EH (cell line): ENCODE data around the gene CABP4.
A peak's percentile ranks its signal among the peaks of the same experiment; 100 is the strongest.

Experiments
- DNase-seq: peaks from one replicate; pipeline ENCODE4 v3.0.0-alpha.2; 2015; ENCODE audit warnings: low read depth

The CABP4 gene

DNA sequence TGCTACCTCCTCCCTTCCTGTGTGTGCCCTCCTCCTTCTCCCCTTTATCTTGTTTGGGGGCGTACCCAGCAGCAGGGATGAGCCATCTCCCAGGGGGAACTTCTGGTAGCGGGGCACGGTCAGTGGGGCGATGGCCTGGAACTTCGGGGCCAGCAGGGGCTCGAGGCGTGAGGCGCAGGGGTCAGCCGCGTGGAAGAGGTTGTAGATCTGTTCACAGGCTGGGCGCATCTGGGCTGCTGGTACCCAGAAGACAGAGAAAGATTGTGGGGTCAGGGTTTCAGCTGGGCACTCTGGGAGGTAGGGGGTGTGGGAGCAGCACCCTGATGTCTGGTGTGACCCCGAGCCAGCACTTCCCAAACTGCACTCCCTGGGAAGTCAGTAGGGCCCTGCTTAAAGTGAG is 41.0 kb downstream of the CABP4 start:
- DNase-seq: no peak

DNA sequence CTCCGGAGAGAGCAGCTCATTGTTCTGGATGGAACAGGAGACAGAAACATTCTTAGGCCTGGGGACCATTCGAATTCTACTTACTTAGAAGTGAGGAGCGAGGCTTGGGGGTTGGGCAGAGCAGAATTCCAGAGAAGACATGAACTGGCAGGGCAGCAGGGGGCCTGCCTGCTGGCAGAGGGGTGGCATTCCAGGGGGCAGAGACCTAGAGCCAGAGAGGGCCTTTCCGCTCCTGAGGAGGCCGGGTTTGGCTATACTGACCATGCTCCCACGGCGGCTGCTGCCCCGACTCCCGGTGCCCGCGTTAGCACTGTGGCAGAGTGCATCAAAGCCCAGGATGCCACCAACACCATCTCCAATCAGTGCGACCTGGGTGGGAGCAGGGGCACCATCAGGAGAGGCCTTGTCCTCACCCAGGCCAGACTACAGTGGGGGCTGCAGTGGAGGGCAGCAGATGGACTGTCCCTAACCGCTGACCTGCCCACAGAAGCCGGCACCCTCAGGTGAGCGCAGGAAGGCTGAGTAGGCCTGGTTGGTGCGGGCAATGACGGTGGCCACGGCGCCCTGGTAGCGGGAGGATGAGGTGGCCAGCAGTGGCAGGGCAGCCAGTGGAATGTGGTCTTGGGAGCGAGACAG is 42.6 kb downstream of the CABP4 start:
- DNase-seq: no peak

DNA sequence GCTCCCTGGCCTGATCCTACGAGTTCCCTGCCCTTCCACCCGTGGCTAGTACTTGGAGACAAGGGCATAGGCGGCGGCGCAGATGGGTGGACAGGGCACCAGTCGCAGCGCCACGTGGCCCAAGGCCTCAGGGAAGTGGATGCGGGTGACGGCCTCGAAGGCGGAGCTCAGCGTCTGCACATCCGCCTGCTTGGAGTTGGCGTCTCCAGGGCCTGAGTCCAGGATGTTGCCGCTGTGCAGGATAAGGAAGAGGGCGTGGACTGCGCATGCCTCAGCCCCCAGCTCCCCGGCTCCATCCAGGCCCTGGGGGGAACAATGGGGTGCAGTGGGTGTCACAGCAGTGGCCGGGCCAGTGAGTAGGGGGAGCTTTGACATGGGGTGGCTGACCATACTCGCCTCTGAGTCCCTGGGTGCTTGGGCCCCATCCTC is 43.4 kb downstream of the CABP4 start:
- DNase-seq: no peak

DNA sequence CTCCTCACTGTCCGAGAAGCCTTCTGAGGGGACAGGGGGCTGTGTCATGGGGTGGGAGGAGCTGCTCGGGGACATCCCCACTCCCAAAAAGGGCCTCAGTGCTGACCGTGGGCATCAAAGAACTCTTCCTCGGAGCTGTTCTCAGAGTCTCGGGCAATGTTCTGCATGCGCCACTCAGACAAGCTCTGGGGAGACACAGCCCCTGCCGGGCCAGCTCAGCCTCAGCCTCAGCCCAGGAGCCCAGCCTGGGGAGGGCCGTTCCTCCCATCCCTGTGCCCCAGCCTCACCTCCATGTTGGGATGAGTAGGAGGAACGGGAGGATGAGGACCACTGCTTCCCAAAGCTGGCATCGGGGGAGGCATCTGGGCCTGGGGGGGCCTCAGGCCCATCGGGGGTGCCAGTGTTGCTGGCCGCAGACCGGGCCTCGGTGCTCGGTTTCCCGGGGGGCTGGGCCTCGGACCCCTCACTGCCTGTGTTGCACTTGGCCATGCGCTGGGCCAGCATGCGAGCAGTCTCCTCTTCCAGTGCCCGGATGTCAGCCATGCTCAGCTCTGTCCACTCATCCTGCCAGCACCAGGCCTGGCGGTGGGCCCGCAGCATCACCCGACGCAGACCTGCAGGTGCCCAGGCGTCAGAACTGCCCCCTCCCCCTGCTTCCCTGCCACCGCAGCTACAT is 44.8 kb downstream of the CABP4 start:
- no peak for DNase-seq

DNA sequence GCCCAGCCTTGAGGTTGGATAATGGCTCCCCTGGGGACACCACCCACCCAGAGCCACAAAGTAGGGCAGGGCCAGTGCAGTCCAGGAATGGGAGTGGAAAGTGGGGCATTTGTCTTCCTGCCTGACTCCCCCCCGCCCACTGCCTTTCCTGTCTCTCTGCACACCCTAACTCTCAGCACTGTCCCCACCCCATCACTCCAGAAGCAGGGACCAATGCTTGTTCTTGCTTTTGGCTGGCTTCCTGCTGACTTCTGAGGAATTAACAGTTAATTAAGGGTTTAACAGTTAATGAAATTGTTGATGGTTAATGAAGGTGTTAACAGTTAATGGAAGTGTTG is 45.3 kb downstream of the CABP4 start:
- no peak for DNase-seq

DNA sequence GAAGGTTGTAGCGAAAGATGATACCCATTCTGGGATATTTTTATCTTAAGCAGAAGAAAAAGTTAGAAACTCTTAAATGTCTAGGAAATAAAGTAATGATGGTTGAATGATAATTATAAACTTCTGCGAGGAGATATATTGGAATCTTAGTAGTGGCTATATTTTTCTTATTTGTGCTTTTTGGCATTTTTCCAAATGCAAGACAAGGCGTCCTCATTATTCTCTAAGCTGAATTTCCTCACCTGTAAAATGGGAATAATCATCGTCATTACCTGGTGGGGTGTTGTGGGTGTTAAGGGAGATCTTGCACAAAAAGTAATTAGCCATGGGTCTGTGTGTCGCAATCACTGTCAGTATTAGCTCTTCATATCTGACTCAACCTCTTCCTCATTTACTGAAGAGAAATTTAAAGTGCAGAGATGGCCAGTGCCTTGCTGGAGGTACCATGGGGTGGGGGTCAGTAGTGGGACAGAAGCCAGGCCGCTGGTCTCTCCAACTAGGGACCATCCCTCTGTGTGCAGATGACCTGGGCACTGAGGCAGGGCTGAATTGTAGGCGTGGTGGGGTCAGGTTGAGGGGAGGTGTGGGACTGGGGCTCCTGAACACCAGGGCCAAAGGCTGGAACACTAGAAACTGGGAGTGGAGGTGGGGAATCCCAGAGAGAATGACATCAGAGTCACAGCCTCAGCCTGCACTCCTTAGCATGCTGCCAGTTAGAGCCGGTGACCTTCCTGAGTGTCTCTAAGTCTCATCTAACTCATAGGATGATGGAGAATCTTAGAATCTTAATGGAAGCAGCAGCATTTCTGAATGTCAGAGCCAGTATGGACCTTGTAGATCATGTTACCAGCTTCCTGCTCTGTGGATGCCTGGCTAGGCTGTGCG is 45.9 kb downstream of the CABP4 start:
- no peak for DNase-seq

DNA sequence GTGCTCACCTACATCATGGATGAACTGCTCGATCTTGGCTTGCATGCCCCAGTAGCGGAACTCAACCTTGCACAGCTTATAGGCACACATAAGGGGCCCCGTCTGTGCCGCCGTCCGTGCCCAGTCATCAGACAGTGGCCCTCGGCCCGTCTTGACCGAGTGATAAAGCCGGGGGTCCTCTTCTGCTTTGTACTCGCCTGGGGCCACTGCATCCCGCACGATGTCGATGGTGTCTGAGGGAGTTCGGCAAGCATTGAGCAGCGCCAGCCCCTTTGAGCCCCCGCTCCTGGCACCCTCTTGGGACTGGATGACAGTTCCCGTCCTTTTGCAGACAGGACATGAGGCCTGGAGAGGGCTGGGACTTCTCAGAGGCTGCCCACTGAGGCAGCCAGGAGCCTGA is 46.7 kb downstream of the CABP4 start:
- no peak for DNase-seq

DNA sequence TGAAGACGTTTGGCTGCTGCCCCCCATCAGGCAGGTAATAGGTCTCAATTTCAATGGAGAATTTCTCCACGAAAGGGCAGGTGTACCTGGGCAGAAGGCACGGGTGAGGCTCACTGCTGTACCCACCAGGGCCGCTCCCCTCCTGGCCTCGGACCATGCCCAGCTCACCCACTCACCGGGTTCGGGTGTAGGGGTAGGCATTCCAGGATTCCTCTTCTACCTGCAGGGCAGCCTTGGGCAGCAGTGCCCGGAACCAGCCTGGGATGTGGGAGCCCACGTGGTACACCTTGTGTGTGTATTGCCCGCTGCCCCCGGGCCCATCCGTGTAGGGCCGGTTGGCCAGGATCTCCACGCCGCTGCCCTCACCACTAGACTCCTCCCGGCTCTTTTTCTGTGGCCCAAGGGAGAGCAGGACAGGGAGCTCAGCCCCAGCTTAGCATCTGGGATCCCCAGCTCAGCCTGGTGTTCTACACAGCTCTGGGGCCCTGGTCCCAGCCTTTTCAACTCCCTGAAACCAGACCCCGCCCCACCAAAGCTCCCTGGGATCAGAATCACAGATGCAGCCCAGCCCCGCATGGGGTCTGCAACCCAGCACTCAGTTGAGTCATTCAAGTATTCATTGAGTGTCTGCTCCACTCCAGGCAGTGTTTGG is 47.3 kb downstream of the CABP4 start:
- no peak for DNase-seq

DNA sequence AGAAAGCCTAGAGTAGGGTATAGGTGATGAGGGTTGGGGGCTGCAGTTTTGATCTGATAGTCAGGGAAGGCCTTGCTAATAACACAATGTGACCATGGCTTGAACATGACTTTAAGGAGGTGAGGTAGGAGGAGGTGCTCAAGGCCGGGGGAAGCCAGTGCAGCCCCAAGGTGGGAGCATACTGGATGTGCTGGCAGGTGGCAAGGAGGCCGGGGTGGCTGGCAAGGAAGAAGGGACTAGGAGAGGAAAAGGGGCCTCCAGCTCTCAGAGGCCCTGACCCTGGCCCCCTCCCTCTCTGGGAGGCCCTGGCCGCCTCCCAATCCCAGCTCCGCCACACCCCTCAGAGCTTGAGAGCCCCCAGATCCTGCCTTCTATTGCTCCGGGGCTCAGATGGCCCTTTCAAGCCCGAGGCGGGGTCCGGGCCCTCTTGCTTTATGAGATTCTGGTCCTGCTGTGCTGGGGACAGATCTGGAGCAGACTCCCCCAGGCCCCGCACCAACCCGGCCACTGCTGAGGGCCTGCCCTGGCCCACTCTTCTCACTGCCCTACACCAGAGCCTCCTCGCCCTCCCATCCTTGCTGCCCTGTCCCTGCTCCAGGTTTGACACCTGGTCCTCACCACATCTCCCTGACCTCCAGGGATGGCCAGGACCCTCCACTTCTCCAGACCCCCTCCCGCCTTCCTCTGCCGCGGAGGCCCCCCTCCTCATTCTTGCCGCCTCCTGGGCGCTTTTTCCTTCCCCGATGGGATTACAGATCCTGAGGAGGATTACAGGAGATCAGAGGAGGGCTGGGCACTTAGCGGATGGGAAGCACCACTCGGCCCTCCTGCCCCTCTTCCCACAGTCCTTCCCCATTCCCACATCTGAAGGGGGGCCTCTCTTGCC is 48.2 kb downstream of the CABP4 start:
- no peak for DNase-seq

DNA sequence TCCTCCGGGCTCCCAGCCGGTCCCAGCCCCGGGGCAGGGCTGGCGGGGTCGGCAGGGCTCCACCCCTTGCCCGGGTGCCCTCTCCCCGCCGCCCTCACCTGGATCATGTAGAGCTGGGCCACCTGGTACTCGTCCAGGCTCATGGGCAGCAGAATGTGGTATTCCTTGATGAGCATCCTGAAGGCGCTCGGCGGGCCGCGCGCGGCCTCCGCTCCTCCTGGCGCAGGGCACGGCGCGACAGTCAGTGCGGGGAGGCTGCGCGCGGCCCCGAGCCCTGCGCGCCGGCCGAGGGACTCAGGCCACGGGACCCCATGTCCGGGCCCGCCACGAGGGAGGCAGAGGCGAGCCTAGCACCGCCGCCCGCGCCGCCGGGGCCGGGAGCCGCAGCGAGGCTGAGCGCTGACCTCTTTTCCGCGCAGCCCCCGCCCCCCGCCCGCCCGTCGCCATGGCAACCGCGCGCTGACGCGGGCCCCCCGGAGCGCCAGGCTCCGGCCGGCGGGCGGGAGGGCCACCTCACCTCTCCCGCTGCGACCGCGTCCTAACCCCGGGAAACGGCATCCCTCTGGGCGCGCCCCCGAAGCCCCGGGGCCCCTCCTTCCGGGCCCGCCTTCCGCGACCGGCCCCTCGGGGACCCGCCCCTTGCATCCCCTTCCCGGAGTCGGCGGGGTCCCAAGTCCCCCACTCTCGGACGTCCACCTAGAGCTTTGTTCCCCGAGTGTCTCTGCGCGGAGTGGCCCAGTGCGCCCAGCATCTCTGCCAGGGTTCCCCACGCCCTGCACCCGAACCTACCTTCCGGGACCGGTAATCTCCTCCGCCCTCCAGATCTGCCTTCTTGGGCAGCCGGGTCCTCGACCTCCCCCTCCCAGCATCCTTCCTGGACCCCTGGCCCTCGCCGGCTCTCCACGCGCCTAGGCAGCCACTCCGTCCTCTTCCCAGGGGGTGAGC is 49.1 kb downstream of the CABP4 start:
- DNase-seq: peak; percentile 64

DNA sequence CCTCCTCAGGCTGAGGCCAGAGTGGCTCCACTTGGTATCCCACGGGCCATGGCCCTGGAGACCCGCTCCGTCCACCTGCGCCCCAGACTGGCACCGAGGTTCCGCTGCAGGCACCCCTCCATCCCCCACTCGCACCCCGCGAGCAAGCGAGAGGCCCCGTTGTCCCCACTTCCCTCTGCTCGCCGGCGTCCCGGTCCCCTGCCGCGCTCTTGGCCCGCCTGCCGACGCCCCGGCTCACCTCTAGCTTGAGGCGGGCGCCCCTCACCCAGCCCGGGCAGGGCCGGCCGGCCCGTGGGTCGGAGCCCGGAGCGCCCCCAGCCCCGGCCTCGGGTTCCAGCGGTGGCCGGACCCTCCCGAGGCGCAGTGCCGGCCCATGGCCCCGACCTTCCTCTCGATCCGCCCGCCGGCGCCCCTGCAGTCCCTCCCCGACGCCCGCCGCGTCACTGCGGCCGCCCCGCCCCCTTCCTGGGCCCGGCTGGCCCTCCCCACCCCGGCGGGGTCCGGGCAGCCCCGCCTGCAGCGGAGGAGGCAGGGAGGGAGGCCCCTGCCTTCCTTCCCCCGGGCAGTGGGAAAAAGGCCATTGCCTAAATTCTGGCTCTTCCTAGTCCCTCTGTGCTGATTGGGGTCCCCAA is 49.9 kb downstream of the CABP4 start, which contains the start of gene PITPNM1:
Gene PITPNM1, minus strand, starts transcription at position 414 of the 632 bp plus-strand sequence. CDS start 1,183 bp downstream, outside the sequence.
- peak; percentile 69 for DNase-seq

DNA sequence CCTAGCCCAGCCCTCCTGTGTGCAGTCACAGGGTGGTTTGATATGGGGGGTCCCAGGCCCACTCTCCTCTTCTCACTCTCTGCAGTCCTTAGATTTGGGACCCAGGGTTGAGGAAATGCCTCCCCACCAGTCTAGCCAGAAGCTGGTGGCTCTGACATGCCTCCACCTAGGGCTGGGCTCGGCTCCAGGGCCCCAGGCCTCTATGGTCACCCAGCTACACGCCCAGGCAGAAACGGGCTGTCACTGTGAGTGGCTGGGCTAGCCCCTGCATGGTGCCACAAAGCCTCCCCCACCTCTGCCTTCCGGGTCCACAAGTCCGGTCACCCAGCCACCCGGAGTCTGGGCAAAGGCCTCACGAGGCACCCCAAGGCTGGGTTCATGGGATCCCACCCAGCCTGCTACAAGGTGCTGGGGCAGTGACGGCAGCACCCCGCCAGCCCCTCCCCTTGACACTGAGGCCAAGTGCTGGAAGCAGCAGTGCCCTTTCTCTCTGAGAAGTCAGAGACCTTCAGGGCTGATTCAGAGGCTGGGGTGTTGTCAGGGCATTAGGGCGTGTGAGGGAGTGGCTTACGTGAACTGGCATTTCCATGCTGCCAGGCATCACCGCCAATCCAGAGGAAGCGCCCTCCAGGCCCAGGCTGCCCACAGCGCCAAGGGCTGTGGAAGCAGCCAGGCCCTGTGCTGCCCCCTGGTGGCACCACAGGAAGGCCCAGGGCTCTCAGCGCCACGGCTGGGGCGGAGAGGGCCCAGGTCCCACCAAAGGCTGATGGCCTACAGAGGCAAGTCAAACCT is 50.6 kb downstream of the CABP4 start:
- DNase-seq: peak; percentile 93

DNA sequence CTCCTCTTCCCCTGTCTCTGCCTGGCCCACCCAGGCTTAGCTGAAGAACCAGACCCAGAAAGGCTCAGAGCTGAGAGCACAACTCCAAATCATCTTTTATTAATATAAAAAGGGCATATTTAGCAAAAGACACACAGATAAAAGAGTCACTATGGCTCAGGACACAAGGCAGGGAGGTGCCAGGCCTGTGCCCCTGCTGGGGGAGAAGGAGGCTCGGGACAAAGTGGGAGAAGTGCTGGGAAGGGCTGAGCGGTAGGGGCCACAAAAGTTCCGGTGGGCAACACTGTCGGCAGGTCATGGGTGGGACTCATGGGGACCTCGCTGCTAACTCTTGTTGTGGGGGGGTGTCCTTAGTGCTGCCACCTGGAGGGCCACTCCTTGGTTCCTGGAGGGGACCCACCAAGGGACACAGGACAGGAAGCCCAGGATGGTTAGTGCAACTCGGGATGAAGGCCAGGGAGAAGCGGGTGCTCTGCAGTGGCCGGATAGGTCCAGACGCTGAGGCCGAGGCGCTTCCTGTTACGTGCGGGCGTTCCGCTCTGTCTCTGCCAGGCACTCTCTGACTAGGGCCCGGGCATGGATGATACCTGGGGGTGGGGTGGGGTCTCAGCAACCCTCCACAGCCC is 51.4 kb downstream of the CABP4 start:
- DNase-seq: no peak

DNA sequence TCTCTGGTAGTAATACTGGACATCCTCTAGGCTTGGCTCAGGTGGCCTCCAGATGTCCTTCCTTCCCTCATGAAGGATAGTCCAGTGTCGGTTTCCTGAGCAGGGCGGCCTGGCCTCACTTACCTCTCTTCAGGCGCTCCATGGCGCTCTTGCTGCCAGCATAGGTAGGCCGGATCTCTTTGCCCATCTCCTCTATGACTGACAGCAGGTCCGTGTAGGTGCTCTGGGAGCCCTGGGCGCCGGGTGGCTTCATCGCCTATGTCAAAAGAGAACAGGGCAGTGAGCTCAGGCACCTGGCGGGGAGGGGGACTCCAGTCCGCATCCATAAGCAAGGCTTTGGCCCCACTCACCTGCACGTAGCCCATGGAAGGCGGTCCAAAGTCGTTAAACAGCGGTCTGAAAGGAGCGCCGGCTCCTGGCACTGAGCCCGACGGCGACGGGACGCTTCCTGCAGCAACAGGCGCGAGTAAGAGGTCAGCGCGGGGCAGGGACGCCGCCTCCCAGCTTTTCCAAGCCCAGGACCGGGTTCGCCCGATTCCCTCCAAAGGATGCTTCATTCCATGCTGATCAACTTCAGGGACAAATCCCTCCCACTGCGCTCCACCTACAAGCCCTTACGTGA is 52.2 kb downstream of the CABP4 start:
- peak; percentile 82 for DNase-seq

DNA sequence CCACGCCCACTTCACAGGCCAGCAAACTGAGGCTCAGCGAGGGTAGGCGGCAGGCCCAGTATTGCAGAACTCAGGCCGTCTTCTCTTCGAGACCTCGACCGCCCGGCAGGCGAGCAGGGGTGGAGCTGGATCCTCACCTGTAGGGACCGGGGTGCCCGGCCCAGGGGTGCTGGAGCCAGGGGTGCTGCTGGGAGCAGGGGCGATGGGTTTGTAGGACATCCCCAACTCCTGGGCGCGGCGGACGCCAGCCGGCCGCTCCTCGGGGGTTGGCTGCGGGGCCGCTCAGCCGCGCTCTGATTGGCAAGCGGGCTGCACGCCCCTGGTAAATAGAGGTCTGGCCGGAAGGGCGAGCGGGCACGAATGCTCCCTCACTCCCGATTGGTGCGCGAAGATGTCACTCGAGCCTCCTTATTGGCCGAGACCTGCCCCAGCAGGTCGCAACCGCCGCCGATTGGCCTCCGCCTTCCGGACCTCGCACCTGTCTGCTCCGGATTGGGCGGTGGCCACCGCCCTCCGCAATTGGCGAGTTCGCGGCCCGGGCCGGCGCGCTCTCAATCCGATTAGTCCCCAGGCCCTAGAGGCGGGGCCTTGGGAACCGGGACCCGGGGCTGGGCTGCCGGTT is 52.8 kb downstream of the CABP4 start, which contains the start of gene CDK2AP2:
Gene CDK2AP2, minus strand, starts transcription at position 299 of the 622 bp plus-strand sequence. Its CDS starts 80 bp downstream, at position 219.
- DNase-seq: peak; percentile 100

DNA sequence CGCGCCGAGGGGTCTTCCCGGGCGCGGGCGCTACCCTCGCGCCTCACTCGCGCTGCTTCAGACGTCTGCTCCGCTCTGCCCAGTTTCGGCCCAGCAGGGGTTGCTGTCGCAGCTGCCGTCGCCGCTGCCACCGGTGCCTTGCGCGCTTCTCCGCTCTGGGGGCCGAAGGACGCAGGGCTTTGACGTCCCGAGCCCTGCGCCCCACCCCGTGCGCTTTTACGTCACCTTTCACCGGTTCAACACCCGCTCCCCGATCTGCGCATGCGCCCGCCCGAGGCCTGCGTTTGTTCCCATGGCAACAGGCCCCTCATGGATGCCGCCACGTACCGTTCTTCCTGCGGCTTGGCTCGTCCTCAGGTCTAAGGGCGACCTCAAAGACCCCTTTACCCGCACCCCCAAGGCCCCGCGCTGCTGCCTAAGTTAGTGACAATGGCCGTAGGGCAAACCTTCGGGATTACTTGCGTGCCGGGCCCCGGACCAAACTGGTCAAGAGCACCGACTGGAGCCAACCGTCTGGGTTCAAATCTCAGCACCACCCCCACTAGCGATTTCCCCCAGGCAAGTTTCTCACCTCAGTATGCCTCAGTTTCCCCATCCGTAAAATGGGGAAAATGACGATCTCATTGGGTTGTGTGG is 53.5 kb downstream of the CABP4 start:
- peak; percentile 96 for DNase-seq

DNA sequence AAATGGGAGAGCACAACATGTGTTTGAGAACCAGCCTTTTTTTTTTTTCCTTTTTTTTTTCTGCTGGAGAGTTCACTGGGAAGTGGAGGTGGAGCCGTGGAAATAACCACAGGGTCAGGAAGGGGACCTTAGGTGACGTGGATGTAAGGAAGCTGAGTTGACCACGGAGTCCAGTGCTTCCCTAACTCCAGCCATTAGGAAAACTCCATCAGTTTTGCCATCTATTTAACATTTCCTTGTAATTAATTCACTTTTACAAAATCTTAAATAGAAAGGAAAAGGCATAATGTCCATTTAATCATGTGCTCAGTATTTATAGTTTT is 54.8 kb downstream of the CABP4 start:
- peak; percentile 49 for DNase-seq
